Measurements from ENCODE around the gene C1RL. TPM values are rescaled to one million over a fixed set of nuclear protein-coding genes. Genes with fewer than 3 reads are reported as not detected.

Gene C1RL
- total and polyA plus RNA-seq, 8 donors: 55.4 to 72.7 (median 63.8) TPM

GRCh38 chr12:7134396-7135166 lies 25.6 kb upstream of the C1RL start:
- no peak overlapping the region for H3K4me3 ChIP-seq
- DNase-seq (no peak), ATAC-seq (no peak)
- H3K27me3 ChIP-seq: peaks cover 0 to 25% of the 10 kb centered on the region in 2 donors
- H3K36me3 ChIP-seq: peaks cover 0 to 36% of the 10 kb centered on the region in 2 donors
- H3K9me3 ChIP-seq: no peaks in the 10 kb centered on the region
- intact Hi-C loops (cut with DNase I): no loop called here
- H3K4me1 ChIP-seq: peaks cover 1 to 20% of the 10 kb centered on the region in 2 donors
- TF ChIP-seq CTCF (IDR thresholded peaks at IDR 0.05): no peak
- H3K27ac ChIP-seq: no peak overlapping the region

GRCh38 chr12:7131502-7131866 lies 22.5 kb upstream of the C1RL start:
- no peaks in the 10 kb centered on the region for H3K9me3 ChIP-seq
- peaks cover 0 to 27% of the 10 kb centered on the region in 2 donors for H3K36me3 ChIP-seq
- intact Hi-C loops (cut with DNase I): no loop called here
- no peak for DNase-seq
- TF ChIP-seq CTCF (IDR thresholded peaks at IDR 0.05): no peak
- peaks cover 5 to 27% of the 10 kb centered on the region in 2 donors for H3K4me1 ChIP-seq
- H3K4me3 ChIP-seq: peak overlapping the region in 1 of 2 donors; percentile 59
- no peak for ATAC-seq
- H3K27ac ChIP-seq: no peak overlapping the region
- peaks cover 0 to 36% of the 10 kb centered on the region in 2 donors for H3K27me3 ChIP-seq

GRCh38 chr12:7130701-7131501 lies 21.9 kb upstream of the C1RL start:
- DNase-seq: peak in 3 of 4 donors; percentile 65 to 86 (median 72)

GRCh38 chr12:7129872-7130691 lies 21.1 kb upstream of the C1RL start, which contains the start of gene CLSTN3:
CLSTN3 (plus strand) TSS chr12:7130371; CDS start chr12:7130649, 278 bp downstream.
- ATAC-seq: peak; percentile 90
- intact Hi-C loops (cut with DNase I): no loop called here
- peak; percentile 78 to 91 (median 84) for DNase-seq
- Histone ChIP-seq H3K9me3 (no peaks in the 10 kb centered on the region), H3K27ac (peak within 1 kb of the TSS; percentile 36 to 58), H3K36me3 (peaks cover 0 to 13% of the 10 kb centered on the region in 2 donors), H3K27me3 (peaks cover 0 to 36% of the 10 kb centered on the region in 2 donors), H3K4me3 (peak within 1 kb of the TSS; percentile 59 to 63), H3K4me1 (peaks cover 5 to 27% of the 10 kb centered on the region in 2 donors)
- TF ChIP-seq CTCF (IDR thresholded peaks at IDR 0.05): no peak

More at GRCh38 chr12:7130701-7131501, 21.9 kb upstream of the C1RL start:
- Histone ChIP-seq H3K9me3 (no peaks in the 10 kb centered on the region), H3K27me3 (peaks cover 0 to 36% of the 10 kb centered on the region in 2 donors), H3K36me3 (peaks cover 0 to 21% of the 10 kb centered on the region in 2 donors), H3K4me3 (peak overlapping the region; percentile 59 to 63), H3K27ac (peak overlapping the region; percentile 36 to 58), H3K4me1 (peaks cover 5 to 27% of the 10 kb centered on the region in 2 donors)
- TF ChIP-seq CTCF (IDR thresholded peaks at IDR 0.05): no peak
- intact Hi-C loops (cut with DNase I): no loop called here
- peak; percentile 76 for ATAC-seq

All from left lung (tissue), 10 donors.